ENCODE results near the gene PCGF2.
"Not testable (repeated sequence)": the region's sequence is repeated elsewhere in the genome, so short reads cannot be mapped to it uniquely, and the experiment has no call there.

DNA sequence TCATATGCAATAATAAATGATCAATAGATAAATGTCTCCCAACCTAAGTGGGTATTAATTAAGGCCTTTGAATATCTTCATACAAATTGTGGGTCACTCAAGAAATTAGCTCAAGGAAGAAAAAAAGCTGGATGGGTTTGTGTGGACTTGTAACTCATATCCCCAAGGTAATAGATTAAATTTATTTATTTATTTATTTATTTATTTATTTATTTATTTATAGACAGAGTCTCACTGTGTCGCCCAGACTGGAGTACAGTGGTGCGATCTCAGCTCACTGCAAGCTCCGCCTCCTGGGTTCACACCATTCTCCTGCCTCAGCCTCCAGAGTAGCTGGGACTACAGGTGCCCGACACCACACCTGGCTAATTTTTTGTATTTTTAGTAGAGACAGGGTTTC is 39.9 kb upstream of the PCGF2 start:
- not testable (repeated sequence) for TF ChIP-seq FOS (IDR thresholded peaks at IDR 0.05; ENCODE audit: extremely low read depth, insufficient read length); RBM22 (IDR thresholded peaks at IDR 0.05; ENCODE audit: low read depth, low read length, poor library complexity, severe bottlenecking); NR1H2 (CRISPR knock-in tag; IDR thresholded peaks at IDR 0.05); POLR2A (conservative IDR thresholded peaks at IDR 0.05)

Data from K562 (cell line).